Heart left ventricle (tissue), 13 donors: ENCODE results near the gene KLHL2.

Experiments
- POLR2A ChIP-seq, 2 donors: fragments of 450-650 bp; IDR thresholded peaks; one replicate each; pipeline ENCODE4 v1.6.1; 2017; ENCODE audit warnings: antibody characterized with exemption in 2 of 2, mild to moderate bottlenecking in 2 of 2, moderate library complexity in 2 of 2
- TF ChIP-seq, protein P1 (sequence below), 12 donors: fragments of 200-600 bp; sonication (generic) in 4 of 12; IDR thresholded peaks; one replicate each; pipeline versions ENCODE4 v1.5.0 to v1.8.0; 2018 to 2022; ENCODE audit warnings: antibody characterized with exemption in 12 of 12, mild to moderate bottlenecking in 5 of 12
- donor health status: ischemic (EF 13 %, LVEDD 7.1; RV severe dilation, severe dysfunction).
- donor health status: DM: no; HTN: yes; CAD: no.
- donor health status: DM: no; HTN: no; CAD: no.
- donor health status: ischemic (EF 25% LVEDD 6.9; RV normal size, moderate dysfunction).
- donor health status: ischemic (EF 25% LVEDD 5.7; RV mildly dilated, moderate dysfunction).
- donor health status: ischemic (EF 35%, LVEDD 5.7; RV mildly dilated, moderate dysfunction).
- donor health status: nonischemic (EF 11% LVEDD 7.7; RV severe dilation, severe dysfunction).
- donor health status: DM: yes; HTN: yes; CAD: no.
- donor health status: PGD.
- donor health status: ischemic (EF 29% LVEDD 5.4; RV normal size, mild dysfunction).
- donor health status: nonischemic (EF 23%, LVEDD 6.1; RV moderate dilation, normal function).

GRCh38 chr4:165299399-165300060 lies 92.2 kb downstream of the KLHL2 start:
- TF ChIP-seq, protein P1, sequence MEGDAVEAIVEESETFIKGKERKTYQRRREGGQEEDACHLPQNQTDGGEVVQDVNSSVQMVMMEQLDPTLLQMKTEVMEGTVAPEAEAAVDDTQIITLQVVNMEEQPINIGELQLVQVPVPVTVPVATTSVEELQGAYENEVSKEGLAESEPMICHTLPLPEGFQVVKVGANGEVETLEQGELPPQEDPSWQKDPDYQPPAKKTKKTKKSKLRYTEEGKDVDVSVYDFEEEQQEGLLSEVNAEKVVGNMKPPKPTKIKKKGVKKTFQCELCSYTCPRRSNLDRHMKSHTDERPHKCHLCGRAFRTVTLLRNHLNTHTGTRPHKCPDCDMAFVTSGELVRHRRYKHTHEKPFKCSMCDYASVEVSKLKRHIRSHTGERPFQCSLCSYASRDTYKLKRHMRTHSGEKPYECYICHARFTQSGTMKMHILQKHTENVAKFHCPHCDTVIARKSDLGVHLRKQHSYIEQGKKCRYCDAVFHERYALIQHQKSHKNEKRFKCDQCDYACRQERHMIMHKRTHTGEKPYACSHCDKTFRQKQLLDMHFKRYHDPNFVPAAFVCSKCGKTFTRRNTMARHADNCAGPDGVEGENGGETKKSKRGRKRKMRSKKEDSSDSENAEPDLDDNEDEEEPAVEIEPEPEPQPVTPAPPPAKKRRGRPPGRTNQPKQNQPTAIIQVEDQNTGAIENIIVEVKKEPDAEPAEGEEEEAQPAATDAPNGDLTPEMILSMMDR (IDR thresholded peaks at IDR 0.05) = no peak
- TF ChIP-seq POLR2A (IDR thresholded peaks at IDR 0.05) = no peak
